T-helper 17 cell (primary cell): ENCODE data around the gene ZNF439. TPM values are rescaled to one million over a fixed set of nuclear protein-coding genes. Genes with fewer than 3 reads are reported as not detected.
"Not testable (repeated sequence)": the region's sequence is repeated elsewhere in the genome, so short reads cannot be mapped to it uniquely, and the experiment has no call there.

Experiments used
- ATAC-seq: fragments of 150-1000 bp; cut with Tn5 transposase; 2 replicates; pipeline ENCODE4 v1.10.0; 2021; ENCODE audit warnings: mild to moderate bottlenecking, moderate library complexity
- DNase-seq, 3 donors: peaks; one replicate each; pipeline versions ENCODE4 v3.0.0 to v3.0.0-alpha.2; 2020 to 2021
- H3K9me3 ChIP-seq: one replicate; pipeline ENCODE4 v1.7.0; 2013; ENCODE audit warnings: low read length, mild to moderate bottlenecking; ENCODE audit not compliant: control insufficient read depth, poor library complexity, severe bottlenecking
- H3K27ac Mint-ChIP-seq: one replicate; pipeline ENCODE4 v1.8.0; 2022; ENCODE audit warnings: mild to moderate bottlenecking, moderate library complexity, mixed read lengths
- H3K27me3 Mint-ChIP-seq: one replicate; pipeline ENCODE4 v1.8.0; 2022; ENCODE audit warnings: mixed read lengths
- H3K36me3 Mint-ChIP-seq: one replicate; pipeline ENCODE4 v1.8.0; 2022; ENCODE audit warnings: low read depth, mixed read lengths
- H3K4me1 Mint-ChIP-seq: one replicate; pipeline ENCODE4 v1.8.0; 2022; ENCODE audit warnings: mild to moderate bottlenecking, mixed read lengths
- H3K4me3 Mint-ChIP-seq: one replicate; pipeline ENCODE4 v1.8.0; 2022; ENCODE audit warnings: mild to moderate bottlenecking, moderate library complexity, mixed read lengths
- total RNA-seq, 4 donors: library from RNA in 2 of 4; stranded (reverse) in 2 of 4; gene quantifications; one replicate each; pipeline ENCODE4 v1.2.3 and lab custom pipeline; 2022 to 2026

ZNF439 gene
- total RNA-seq, 2 donors from 2014 or later: 4.5 to 8.4 TPM

GRCh38 chr19:11847615-11848014, 911 bp upstream of the ZNF439 start:
- H3K27me3 Mint-ChIP-seq, H3K9me3 ChIP-seq, H3K36me3 Mint-ChIP-seq, H3K4me1 Mint-ChIP-seq, DNase-seq, ATAC-seq, H3K4me3 Mint-ChIP-seq: not testable (repeated sequence)
- peak overlapping the region; percentile 49 for H3K27ac Mint-ChIP-seq

GRCh38 chr19:11848200-11848593, 329 bp upstream of the ZNF439 start:
- no peak for DNase-seq
- Mint-ChIP-seq H3K27me3 (no peaks in the 10 kb centered on the region), H3K36me3 (no peaks in the 10 kb centered on the region), H3K4me1 (peaks cover 8% of the 10 kb centered on the region), H3K27ac (peak overlapping the region; percentile 49), H3K4me3 (peak overlapping the region; percentile 92)
- no peak for ATAC-seq
- H3K9me3 ChIP-seq: no peaks in the 10 kb centered on the region

GRCh38 chr19:11850289-11850688, 1.8 kb downstream of the ZNF439 start:
- not testable (repeated sequence) for H3K27me3 Mint-ChIP-seq, H3K36me3 Mint-ChIP-seq, H3K27ac Mint-ChIP-seq, ATAC-seq, DNase-seq, H3K9me3 ChIP-seq, H3K4me1 Mint-ChIP-seq, H3K4me3 Mint-ChIP-seq

- Mint-ChIP-seq H3K27ac (no peak overlapping the region), H3K4me1 (peaks cover 9% of the 10 kb centered on the region), H3K27me3 (no peaks in the 10 kb centered on the region), H3K4me3 (no peak overlapping the region), H3K36me3 (peaks cover 3% of the 10 kb centered on the region)
- ATAC-seq: no peak
- no peaks in the 10 kb centered on the region for H3K9me3 ChIP-seq
- no peak for DNase-seq
Measured at GRCh38 chr19:11853358-11853757, 4.8 kb downstream of the ZNF439 start.

- ATAC-seq (no peak), DNase-seq (no peak)
- Mint-ChIP-seq H3K27ac (no peak overlapping the region), H3K27me3 (no peaks in the 10 kb centered on the region), H3K4me1 (peaks cover 3% of the 10 kb centered on the region), H3K36me3 (peaks cover 3% of the 10 kb centered on the region), H3K4me3 (no peak overlapping the region)
- H3K9me3 ChIP-seq: peaks cover 1% of the 10 kb centered on the region
Measured at GRCh38 chr19:11856596-11857250, 8.2 kb downstream of the ZNF439 start.

- H3K9me3 ChIP-seq: peaks cover 2% of the 10 kb centered on the region
- H3K36me3 Mint-ChIP-seq: peaks cover 6% of the 10 kb centered on the region
- no peak for DNase-seq
Measured at GRCh38 chr19:11860721-11861120, 12.2 kb downstream of the ZNF439 start.

GRCh38 chr19:11861301-11861700, 12.8 kb downstream of the ZNF439 start:
- H3K9me3 ChIP-seq: peaks cover 2% of the 10 kb centered on the region
- no peak for ATAC-seq
- Mint-ChIP-seq H3K27me3 (no peaks in the 10 kb centered on the region), H3K27ac (no peak overlapping the region), H3K4me1 (no peaks in the 10 kb centered on the region), H3K4me3 (no peak overlapping the region), H3K36me3 (peaks cover 3% of the 10 kb centered on the region)
- DNase-seq: no peak

More at GRCh38 chr19:11860721-11861120, 12.2 kb downstream of the ZNF439 start:
- Mint-ChIP-seq H3K27me3 (no peaks in the 10 kb centered on the region), H3K4me1 (peaks cover 3% of the 10 kb centered on the region), H3K4me3 (no peak overlapping the region), H3K27ac (no peak overlapping the region)
- no peak for ATAC-seq

- H3K27me3 Mint-ChIP-seq, H3K4me3 Mint-ChIP-seq, H3K27ac Mint-ChIP-seq, DNase-seq, H3K4me1 Mint-ChIP-seq, ATAC-seq: not testable (repeated sequence)
- peaks cover 11% of the 10 kb centered on the region for H3K36me3 Mint-ChIP-seq
- peaks cover 33% of the 10 kb centered on the region for H3K9me3 ChIP-seq
Measured at GRCh38 chr19:11867766-11868165, 19.2 kb downstream of the ZNF439 start.

- peaks cover 33% of the 10 kb centered on the region for H3K9me3 ChIP-seq
- H3K36me3 Mint-ChIP-seq: peaks cover 11% of the 10 kb centered on the region
Measured at GRCh38 chr19:11868188-11868587, 19.7 kb downstream of the ZNF439 start.

GRCh38 chr19:11872624-11873023, 24.1 kb downstream of the ZNF439 start:
- H3K9me3 ChIP-seq: peaks cover 24% of the 10 kb centered on the region
- H3K4me1 Mint-ChIP-seq: no peaks in the 10 kb centered on the region
- H3K27me3 Mint-ChIP-seq: no peaks in the 10 kb centered on the region
- no peak for ATAC-seq
- H3K27ac Mint-ChIP-seq: no peak overlapping the region
- no peak overlapping the region for H3K4me3 Mint-ChIP-seq
- no peak for DNase-seq
- peaks cover 3% of the 10 kb centered on the region for H3K36me3 Mint-ChIP-seq

More at GRCh38 chr19:11868188-11868587, 19.7 kb downstream of the ZNF439 start:
- Mint-ChIP-seq H3K27ac (no peak overlapping the region), H3K4me3 (no peak overlapping the region), H3K4me1 (no peaks in the 10 kb centered on the region), H3K27me3 (no peaks in the 10 kb centered on the region)
- ATAC-seq: no peak
- DNase-seq: no peak

- Mint-ChIP-seq H3K4me3 (no peak overlapping the region), H3K27ac (no peak overlapping the region), H3K4me1 (no peaks in the 10 kb centered on the region), H3K27me3 (no peaks in the 10 kb centered on the region), H3K36me3 (no peaks in the 10 kb centered on the region)
- DNase-seq: no peak
- H3K9me3 ChIP-seq: peaks cover 19% of the 10 kb centered on the region
- no peak for ATAC-seq
Measured at GRCh38 chr19:11873762-11874161, 25.2 kb downstream of the ZNF439 start.

- Mint-ChIP-seq H3K4me1 (peaks cover 11% of the 10 kb centered on the region), H3K27ac (peak overlapping the region; percentile 29)
- not testable (repeated sequence) for H3K27me3 Mint-ChIP-seq, H3K9me3 ChIP-seq, H3K36me3 Mint-ChIP-seq, H3K4me3 Mint-ChIP-seq
- ATAC-seq: peak; percentile 48
- peak in 2 of 3 donors; percentile 12 to 23 for DNase-seq
Measured at GRCh38 chr19:11879687-11880266, 31.3 kb downstream of the ZNF439 start.

GRCh38 chr19:11880598-11880997, 32.1 kb downstream of the ZNF439 start:
- Mint-ChIP-seq H3K27ac (no peak overlapping the region), H3K4me1 (peaks cover 11% of the 10 kb centered on the region), H3K27me3 (no peaks in the 10 kb centered on the region), H3K4me3 (no peak overlapping the region), H3K36me3 (no peaks in the 10 kb centered on the region)
- DNase-seq (no peak), ATAC-seq (no peak)
- no peaks in the 10 kb centered on the region for H3K9me3 ChIP-seq
